ENCODE measurements around the gene DBN1.

GRCh38 chr5:177425196-177425800 is 48.1 kb downstream of the DBN1 start:
- TF ChIP-seq CTCF (IDR thresholded peaks at IDR 0.05) (no peak), EP300 (IDR thresholded peaks at IDR 0.05; ENCODE audit: low read depth) (no peak)

All from transverse colon (tissue), 3 donors.